SK-N-SH (cell line): Measurements from ENCODE around the gene KRABD2.

Experiments
- CTCF ChIA-PET: fragments of 300-600, 350-600 bp; formaldehyde crosslinking; extraction: SDS; loops from one replicate; lab custom pipeline; 2021; lab: Yijun Ruan, JAX
- POLR2A ChIA-PET: fragments of 350-600 bp; sonication (Branson Sonifier 250); formaldehyde crosslinking; extraction: SDS; loops from one replicate; lab custom pipeline; 2020; ENCODE audit warnings: antibody characterized with exemption, inconsistent platforms; lab: Yijun Ruan, JAX
- DNase-seq: peaks from one replicate; pipeline ENCODE4 v3.0.0; 2012
- H2AFZ ChIP-seq: fragments of 200-600 bp; sonication (generic); 2 replicates; pipeline ENCODE4 v1.8.1; 2016; ENCODE audit warnings: antibody characterized with exemption, mild to moderate bottlenecking, low read depth
- H3F3A ChIP-seq: fragments of 200-600 bp; sonication (generic); replicated peaks from 2 replicates; pipeline ENCODE3; 2016; ENCODE audit warnings: antibody characterized with exemption, mild to moderate bottlenecking; ENCODE audit not compliant: insufficient read depth
- H3K27ac ChIP-seq, 2 experiments: fragments of 200-500 bp in 1 of 2; fragments of 200-600 bp in 1 of 2; sonication (Bioruptor generic) in 1 of 2; sonication (generic), shearing (Covaris generic) in 1 of 2; 2 replicates each; pipeline versions ENCODE4 v1.5.1 to v1.6.1; 2014 to 2016; ENCODE audit warnings: low read depth in 2 of 2, inconsistent platforms in 1 of 2, low read length in 1 of 2, mild to moderate bottlenecking in 1 of 2, mixed read lengths in 1 of 2
- H3K27me3 ChIP-seq: fragments of 200-600 bp; sonication (generic), shearing (Covaris generic); 2 replicates; pipeline ENCODE4 v1.6.1; 2016; ENCODE audit warnings: mixed run types; ENCODE audit not compliant: insufficient read depth
- H3K36me3 ChIP-seq, 2 experiments: fragments of 200-500 bp in 1 of 2; fragments of 200-600 bp in 1 of 2; sonication (Bioruptor generic) in 1 of 2; sonication (generic) in 1 of 2; replicated peaks in 1 of 2; 2 replicates each; pipeline versions ENCODE3 to v1.5.1; 2014 to 2016; ENCODE audit warnings: low read length in 1 of 2, mild to moderate bottlenecking in 1 of 2; ENCODE audit not compliant: insufficient read depth in 2 of 2, control insufficient read depth in 1 of 2
- H3K4me1 ChIP-seq, 2 experiments: fragments of 200-500 bp in 1 of 2; fragments of 200-600 bp in 1 of 2; sonication (Bioruptor generic) in 1 of 2; sonication (generic), shearing (Covaris generic) in 1 of 2; 2 replicates each; pipeline versions ENCODE4 v1.5.1 to v1.6.1; 2014 to 2016; ENCODE audit warnings: low read depth in 1 of 2, low read length in 1 of 2, mixed run types in 1 of 2; ENCODE audit not compliant: insufficient read depth in 2 of 2, control insufficient read depth in 1 of 2
- H3K4me2 ChIP-seq: fragments of 200-600 bp; sonication (generic), shearing (Covaris generic); 2 replicates; pipeline ENCODE4 v1.6.1; 2017; ENCODE audit warnings: mixed run types
- H3K4me3 ChIP-seq, 2 experiments: fragments of 200-500 bp in 1 of 2; fragments of 200-600 bp in 1 of 2; sonication (Bioruptor generic) in 1 of 2; sonication (generic), shearing (Covaris generic) in 1 of 2; 2 replicates each; pipeline versions ENCODE4 v1.5.1 to v1.8.1; 2014 to 2016; ENCODE audit warnings: low read depth in 2 of 2, inconsistent platforms in 1 of 2, low read length in 1 of 2, mild to moderate bottlenecking in 1 of 2, mixed read lengths in 1 of 2, moderate library complexity in 1 of 2
- H3K79me2 ChIP-seq: fragments of 200-600 bp; sonication (generic); 2 replicates; pipeline ENCODE4 v1.8.1; 2017; ENCODE audit warnings: mild to moderate bottlenecking; ENCODE audit not compliant: insufficient read depth
- H3K9ac ChIP-seq: fragments of 200-600 bp; sonication (generic); 2 replicates; pipeline ENCODE4 v1.6.1; 2017; ENCODE audit warnings: mixed run types
- H3K9me2 ChIP-seq: fragments of 200-600 bp; sonication (generic); 2 replicates; pipeline ENCODE4 v1.6.1; 2017; ENCODE audit warnings: mixed run types
- H3K9me3 ChIP-seq: fragments of 200-600 bp; sonication (generic); 2 replicates; pipeline ENCODE4 v1.6.1; 2017; ENCODE audit warnings: mixed run types, mild to moderate bottlenecking, moderate library complexity
- H4K20me1 ChIP-seq: fragments of 200-600 bp; sonication (generic); 2 replicates; pipeline ENCODE4 v1.6.1; 2017; ENCODE audit warnings: mild to moderate bottlenecking, mixed run types; ENCODE audit not compliant: insufficient read depth
- EZH2phosphoT487 ChIP-seq: fragments of 200-600 bp; sonication (generic); IDR thresholded peaks from 2 replicates; pipeline ENCODE4 v1.6.1; 2017; ENCODE audit warnings: low read depth, mixed run types, mild to moderate bottlenecking, antibody characterized with exemption, moderate library complexity, borderline replicate concordance
- FOSL2 ChIP-seq: IDR thresholded peaks from 2 replicates; pipeline ENCODE4 v1.4.0; 2012; ENCODE audit warnings: low read depth, mild to moderate bottlenecking, moderate library complexity, borderline replicate concordance
- MXI1 ChIP-seq: IDR thresholded peaks from 2 replicates; pipeline ENCODE4 v1.6.1; 2012; ENCODE audit warnings: mild to moderate bottlenecking, low read depth, low read length, improper control_type of control experiment
- NRF1 ChIP-seq: IDR thresholded peaks from 2 replicates; pipeline ENCODE4 v1.6.1; 2012; ENCODE audit warnings: low read depth, mild to moderate bottlenecking, low read length
- POLR2AphosphoS5 ChIP-seq: IDR thresholded peaks from 2 replicates; pipeline ENCODE4 v1.6.1; 2012; ENCODE audit warnings: low read depth, low read length
- RAD21 ChIP-seq: IDR thresholded peaks from 2 replicates; pipeline ENCODE4 v1.6.1; 2012; ENCODE audit warnings: mild to moderate bottlenecking, low read length
- RCOR1 ChIP-seq: fragments of 150-350 bp; IDR thresholded peaks from 2 replicates; pipeline ENCODE4 v1.6.1; 2017; ENCODE audit warnings: antibody characterized with exemption, low read length
- SMC3 ChIP-seq: IDR thresholded peaks from 2 replicates; pipeline ENCODE4 v1.6.1; 2012; ENCODE audit warnings: low read depth, low read length, improper control_type of control experiment
- WGBS: methylation state at CpG from one replicate; pipeline ENCODE4 v1.1.6; 2017; ENCODE audit warnings: low lambda C conversion rate; 5-methylcytosine and 5-hydroxymethylcytosine counted together
- TF ChIP-seq, protein P1 (sequence below): IDR thresholded peaks from 2 replicates; pipeline ENCODE4 v1.6.1; 2012; ENCODE audit warnings: mild to moderate bottlenecking, low read depth, low read length, moderate library complexity

The KRABD2 gene

DNA sequence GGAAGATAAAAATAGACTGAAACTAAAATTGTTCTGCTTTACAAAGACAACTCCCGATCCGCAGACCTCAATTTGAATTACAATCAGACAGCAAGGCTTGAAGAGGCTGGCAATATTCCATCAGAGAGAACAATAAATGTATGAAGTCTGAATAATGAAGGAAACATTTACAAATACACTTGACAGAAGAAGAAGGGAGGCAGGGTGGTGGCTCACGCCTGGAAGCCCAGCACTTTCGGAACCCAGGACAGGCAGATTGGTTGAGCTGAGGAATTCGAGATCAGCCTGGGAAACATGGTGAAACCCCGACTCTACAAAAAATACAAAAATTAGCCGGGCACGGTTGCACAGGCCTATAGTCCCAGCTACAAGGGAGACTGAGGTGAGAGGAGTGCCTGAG lies 22.3 kb downstream of the KRABD2 start:
- POLR2A ChIA-PET = no interaction called here
- CTCF ChIA-PET = no interaction called here

DNA sequence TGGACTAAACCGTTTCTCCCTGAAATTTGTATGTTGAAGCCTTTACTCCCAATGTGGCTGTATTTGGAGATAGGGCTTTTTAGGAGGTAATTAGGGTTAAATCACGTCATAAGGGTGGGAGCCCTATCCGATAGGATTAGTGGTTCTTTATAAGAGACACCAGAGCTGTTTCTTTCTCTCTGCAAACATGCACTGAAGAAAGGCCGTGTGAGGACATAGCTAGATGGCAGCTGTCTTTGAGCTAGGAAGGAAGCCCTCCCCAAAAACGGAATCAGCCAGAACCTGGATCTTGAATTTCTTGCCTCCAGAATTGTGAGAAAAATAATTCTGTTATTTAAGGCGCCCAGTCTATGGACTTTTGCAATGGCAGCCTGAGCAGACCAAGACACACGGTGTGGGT lies 22.8 kb downstream of the KRABD2 start:
- Histone ChIP-seq H2AFZ (no peak overlapping the region), H3K9ac (no peak overlapping the region), H3K4me3 (no peak overlapping the region), H3K4me1 (no peaks in the 10 kb centered on the region), H3K36me3 (no peaks in the 10 kb centered on the region), H3K27ac (no peak overlapping the region), H3K79me2 (no peaks in the 10 kb centered on the region), H3K9me3 (no peaks in the 10 kb centered on the region), H3K27me3 (no peaks in the 10 kb centered on the region), H4K20me1 (no peaks in the 10 kb centered on the region), H3K4me2 (no peak overlapping the region), H3K9me2 (no peaks in the 10 kb centered on the region)
- CTCF ChIA-PET = interaction anchor here (0.9 kb wide), 1 partner anchor 432 kb away, joined by 3 read pairs; no protein-coding TSS in a partner anchor
- WGBS = 77% methylated on average over 7 of the region's 7 CpGs
- POLR2A ChIA-PET = no interaction called here
- no peak for TF ChIP-seq MXI1
- no peak for TF ChIP-seq EZH2phosphoT487
- no peak for TF ChIP-seq FOSL2
- TF ChIP-seq, protein P1, sequence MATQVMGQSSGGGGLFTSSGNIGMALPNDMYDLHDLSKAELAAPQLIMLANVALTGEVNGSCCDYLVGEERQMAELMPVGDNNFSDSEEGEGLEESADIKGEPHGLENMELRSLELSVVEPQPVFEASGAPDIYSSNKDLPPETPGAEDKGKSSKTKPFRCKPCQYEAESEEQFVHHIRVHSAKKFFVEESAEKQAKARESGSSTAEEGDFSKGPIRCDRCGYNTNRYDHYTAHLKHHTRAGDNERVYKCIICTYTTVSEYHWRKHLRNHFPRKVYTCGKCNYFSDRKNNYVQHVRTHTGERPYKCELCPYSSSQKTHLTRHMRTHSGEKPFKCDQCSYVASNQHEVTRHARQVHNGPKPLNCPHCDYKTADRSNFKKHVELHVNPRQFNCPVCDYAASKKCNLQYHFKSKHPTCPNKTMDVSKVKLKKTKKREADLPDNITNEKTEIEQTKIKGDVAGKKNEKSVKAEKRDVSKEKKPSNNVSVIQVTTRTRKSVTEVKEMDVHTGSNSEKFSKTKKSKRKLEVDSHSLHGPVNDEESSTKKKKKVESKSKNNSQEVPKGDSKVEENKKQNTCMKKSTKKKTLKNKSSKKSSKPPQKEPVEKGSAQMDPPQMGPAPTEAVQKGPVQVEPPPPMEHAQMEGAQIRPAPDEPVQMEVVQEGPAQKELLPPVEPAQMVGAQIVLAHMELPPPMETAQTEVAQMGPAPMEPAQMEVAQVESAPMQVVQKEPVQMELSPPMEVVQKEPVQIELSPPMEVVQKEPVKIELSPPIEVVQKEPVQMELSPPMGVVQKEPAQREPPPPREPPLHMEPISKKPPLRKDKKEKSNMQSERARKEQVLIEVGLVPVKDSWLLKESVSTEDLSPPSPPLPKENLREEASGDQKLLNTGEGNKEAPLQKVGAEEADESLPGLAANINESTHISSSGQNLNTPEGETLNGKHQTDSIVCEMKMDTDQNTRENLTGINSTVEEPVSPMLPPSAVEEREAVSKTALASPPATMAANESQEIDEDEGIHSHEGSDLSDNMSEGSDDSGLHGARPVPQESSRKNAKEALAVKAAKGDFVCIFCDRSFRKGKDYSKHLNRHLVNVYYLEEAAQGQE = no peak
- TF ChIP-seq RAD21 = no peak
- no peak for TF ChIP-seq POLR2AphosphoS5
- TF ChIP-seq NRF1 = no peak
- no peak for TF ChIP-seq RCOR1
- TF ChIP-seq, all 33 proteins: peak for 0
- no peaks in the 10 kb centered on the region for H3F3A ChIP-seq
- no peak for DNase-seq

More for the DNA sequence above, 22.3 kb downstream of the KRABD2 start:
- no peaks in the 10 kb centered on the region for H4K20me1 ChIP-seq
- no peaks in the 10 kb centered on the region for H3K36me3 ChIP-seq
- H3K9me2 ChIP-seq = no peaks in the 10 kb centered on the region
- H3F3A ChIP-seq = no peaks in the 10 kb centered on the region
- no peaks in the 10 kb centered on the region for H3K27me3 ChIP-seq
- 75% methylated on average over 8 of the region's 8 CpGs for WGBS
- no peaks in the 10 kb centered on the region for H3K4me1 ChIP-seq
- H3K27ac ChIP-seq = no peak overlapping the region
- H3K9ac ChIP-seq = no peak overlapping the region
- no peak overlapping the region for H3K4me2 ChIP-seq
- H3K9me3 ChIP-seq = no peaks in the 10 kb centered on the region
- no peak for TF ChIP-seq SMC3
- TF ChIP-seq, all 33 proteins: peak for 0
- DNase-seq = no peak
- Histone ChIP-seq H3K79me2 (no peaks in the 10 kb centered on the region), H2AFZ (no peak overlapping the region), H3K4me3 (no peak overlapping the region)
